Brain microvascular endothelial cell (primary cell): ENCODE data around the gene SETD7.

Experiments
- DNase-seq: peaks from one replicate; pipeline ENCODE4 v3.0.0-alpha.2; 2020
- H3K27ac ChIP-seq: fragments of 250-450 bp; sonication (Bioruptor Pico); 2 replicates; pipeline ENCODE4 v1.5.1; 2020; ENCODE audit warnings: mild to moderate bottlenecking, moderate library complexity
- H3K27me3 ChIP-seq: fragments of 250-450 bp; sonication (Bioruptor Pico); replicated peaks from 2 replicates; pipeline ENCODE4 v1.5.1; 2020; ENCODE audit warnings: mild to moderate bottlenecking
- H3K36me3 ChIP-seq: fragments of 250-450 bp; sonication (Bioruptor Pico); replicated peaks from 2 replicates; pipeline ENCODE4 v1.5.1; 2020; ENCODE audit warnings: mild to moderate bottlenecking
- H3K4me3 ChIP-seq: 2 replicates; pipeline ENCODE4 v1.5.1; 2011; ENCODE audit warnings: low read depth, mild to moderate bottlenecking, control low read depth, low read length, moderate library complexity
- in situ Hi-C: cut with HindIII; loops from 2 replicates; pipeline ENCODE4 v1.10.0; 2017; ENCODE audit warnings: low sequenced_read_pairs, low pct_ligation_motif_present
- TF ChIP-seq, protein P1 (sequence below): IDR thresholded peaks from 2 replicates; pipeline ENCODE4 v1.5.1; 2011; ENCODE audit warnings: low read depth, mild to moderate bottlenecking, moderate library complexity, low read length, control low read depth, inconsistent platforms; ENCODE audit errors: missing control alignments

Gene SETD7

DNA sequence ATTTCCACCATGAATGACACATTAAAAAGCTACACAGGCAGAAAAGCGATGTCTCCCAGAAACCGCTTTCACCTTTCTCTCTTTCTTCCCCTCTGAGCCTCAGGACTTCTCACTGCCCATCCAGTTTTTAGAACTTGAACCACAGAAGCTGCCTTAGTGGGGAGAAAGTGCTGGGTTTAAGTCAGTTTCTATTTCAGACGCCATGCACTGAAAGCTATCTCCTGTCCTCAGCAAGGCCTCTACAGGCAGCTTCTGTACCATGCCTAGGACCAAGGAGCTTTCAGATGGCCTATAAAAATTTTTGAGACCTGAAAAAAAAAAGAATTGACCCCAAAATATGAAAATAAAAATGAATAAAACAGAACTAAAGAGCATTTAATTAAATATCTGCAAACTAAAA, 67.6 kb downstream of the SETD7 start:
- Histone ChIP-seq H3K36me3 (no peaks in the 10 kb centered on the region), H3K27ac (no peak overlapping the region), H3K4me3 (no peak overlapping the region), H3K27me3 (no peaks in the 10 kb centered on the region)
- DNase-seq, result no peak
- in situ Hi-C loops, result no loop called here
- TF ChIP-seq, protein P1, sequence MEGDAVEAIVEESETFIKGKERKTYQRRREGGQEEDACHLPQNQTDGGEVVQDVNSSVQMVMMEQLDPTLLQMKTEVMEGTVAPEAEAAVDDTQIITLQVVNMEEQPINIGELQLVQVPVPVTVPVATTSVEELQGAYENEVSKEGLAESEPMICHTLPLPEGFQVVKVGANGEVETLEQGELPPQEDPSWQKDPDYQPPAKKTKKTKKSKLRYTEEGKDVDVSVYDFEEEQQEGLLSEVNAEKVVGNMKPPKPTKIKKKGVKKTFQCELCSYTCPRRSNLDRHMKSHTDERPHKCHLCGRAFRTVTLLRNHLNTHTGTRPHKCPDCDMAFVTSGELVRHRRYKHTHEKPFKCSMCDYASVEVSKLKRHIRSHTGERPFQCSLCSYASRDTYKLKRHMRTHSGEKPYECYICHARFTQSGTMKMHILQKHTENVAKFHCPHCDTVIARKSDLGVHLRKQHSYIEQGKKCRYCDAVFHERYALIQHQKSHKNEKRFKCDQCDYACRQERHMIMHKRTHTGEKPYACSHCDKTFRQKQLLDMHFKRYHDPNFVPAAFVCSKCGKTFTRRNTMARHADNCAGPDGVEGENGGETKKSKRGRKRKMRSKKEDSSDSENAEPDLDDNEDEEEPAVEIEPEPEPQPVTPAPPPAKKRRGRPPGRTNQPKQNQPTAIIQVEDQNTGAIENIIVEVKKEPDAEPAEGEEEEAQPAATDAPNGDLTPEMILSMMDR, result no peak

- TF ChIP-seq, protein P1, result no peak
- in situ Hi-C loops, result no loop called here
- H3K27ac ChIP-seq, result no peak overlapping the region
- no peaks in the 10 kb centered on the region for H3K36me3 ChIP-seq
- no peak for DNase-seq
- no peaks in the 10 kb centered on the region for H3K27me3 ChIP-seq
- no peak overlapping the region for H3K4me3 ChIP-seq
Measured at GRCh38 chr4:139484783-139485311, 71.2 kb downstream of the SETD7 start.

DNA sequence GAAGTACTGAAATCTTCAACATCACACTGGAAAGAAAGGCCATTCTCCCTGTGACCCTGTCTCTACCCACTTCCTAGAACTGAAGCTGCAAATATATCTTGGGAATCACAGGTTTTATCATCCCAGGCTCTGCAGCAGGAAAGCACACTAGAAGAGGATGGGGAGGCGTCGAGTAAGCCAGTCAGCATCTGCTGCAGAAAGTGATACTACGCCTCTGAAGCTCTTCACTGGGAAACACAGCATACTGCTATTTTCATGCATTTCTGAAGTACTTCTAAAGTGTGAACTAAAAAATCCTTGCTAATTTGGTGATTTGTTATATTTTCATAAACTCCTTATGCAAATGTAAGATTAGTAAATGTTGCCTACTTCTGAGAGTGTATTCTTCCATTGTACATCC, 73.0 kb downstream of the SETD7 start:
- H3K36me3 ChIP-seq, result no peaks in the 10 kb centered on the region
- H3K4me3 ChIP-seq, result no peak overlapping the region
- H3K27ac ChIP-seq, result no peak overlapping the region
- no peak for DNase-seq
- in situ Hi-C loops, result no loop called here
- TF ChIP-seq, protein P1, result no peak
- H3K27me3 ChIP-seq, result no peaks in the 10 kb centered on the region

DNA sequence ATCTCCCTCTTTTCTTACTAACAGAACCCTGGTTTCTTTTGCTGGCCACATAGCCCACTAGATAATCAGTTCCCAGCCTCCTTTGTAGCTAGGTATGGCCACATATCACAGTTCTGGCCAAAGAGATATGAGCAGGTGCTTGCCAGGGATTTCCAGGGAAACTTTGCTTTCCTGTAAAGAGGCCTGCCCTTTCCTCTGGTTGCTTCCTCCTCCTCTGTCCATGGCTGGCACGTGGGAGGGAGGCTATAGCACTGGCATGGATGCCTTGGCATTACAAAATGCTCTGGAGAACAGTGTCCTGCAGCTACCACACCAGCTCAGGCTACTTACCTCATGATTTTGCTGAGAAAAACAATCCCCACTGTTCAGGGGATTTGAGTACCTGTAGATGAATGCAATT, 74.6 kb downstream of the SETD7 start:
- Histone ChIP-seq H3K27me3 (no peaks in the 10 kb centered on the region), H3K27ac (no peak overlapping the region), H3K36me3 (no peaks in the 10 kb centered on the region), H3K4me3 (no peak overlapping the region)
- in situ Hi-C loops, result no loop called here
- no peak for DNase-seq
- TF ChIP-seq, protein P1, result no peak

GRCh38 chr4:139476363-139476762, 79.7 kb downstream of the SETD7 start:
- DNase-seq, result no peak
- TF ChIP-seq, protein P1, result no peak
- H3K4me3 ChIP-seq, result no peak overlapping the region
- in situ Hi-C loops, result no loop called here
- H3K36me3 ChIP-seq, result peaks cover 3% of the 10 kb centered on the region
- no peak overlapping the region for H3K27ac ChIP-seq
- no peaks in the 10 kb centered on the region for H3K27me3 ChIP-seq

DNA sequence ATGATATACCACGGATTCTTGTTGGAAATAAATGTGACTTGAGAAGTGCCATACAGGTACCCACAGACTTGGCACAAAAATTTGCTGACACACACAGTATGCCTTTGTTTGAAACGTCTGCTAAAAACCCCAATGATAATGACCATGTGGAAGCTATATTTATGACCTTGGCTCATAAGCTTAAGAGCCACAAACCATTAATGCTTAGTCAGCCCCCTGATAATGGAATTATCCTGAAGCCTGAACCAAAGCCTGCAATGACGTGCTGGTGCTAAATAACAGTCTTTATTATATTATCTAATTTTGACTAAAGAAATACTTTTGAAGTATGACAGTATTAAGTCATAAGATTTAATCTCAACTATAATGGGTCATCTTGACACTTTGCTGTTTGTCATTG, 83.2 kb downstream of the SETD7 start:
- TF ChIP-seq, protein P1, result no peak

More for the DNA sequence above, 83.2 kb downstream of the SETD7 start:
- Histone ChIP-seq H3K27ac (no peak overlapping the region), H3K4me3 (no peak overlapping the region), H3K36me3 (peaks cover 3% of the 10 kb centered on the region), H3K27me3 (no peaks in the 10 kb centered on the region)
- in situ Hi-C loops, result no loop called here
- no peak for DNase-seq
